ENCODE results near the gene CAPG.

The CAPG gene

DNA sequence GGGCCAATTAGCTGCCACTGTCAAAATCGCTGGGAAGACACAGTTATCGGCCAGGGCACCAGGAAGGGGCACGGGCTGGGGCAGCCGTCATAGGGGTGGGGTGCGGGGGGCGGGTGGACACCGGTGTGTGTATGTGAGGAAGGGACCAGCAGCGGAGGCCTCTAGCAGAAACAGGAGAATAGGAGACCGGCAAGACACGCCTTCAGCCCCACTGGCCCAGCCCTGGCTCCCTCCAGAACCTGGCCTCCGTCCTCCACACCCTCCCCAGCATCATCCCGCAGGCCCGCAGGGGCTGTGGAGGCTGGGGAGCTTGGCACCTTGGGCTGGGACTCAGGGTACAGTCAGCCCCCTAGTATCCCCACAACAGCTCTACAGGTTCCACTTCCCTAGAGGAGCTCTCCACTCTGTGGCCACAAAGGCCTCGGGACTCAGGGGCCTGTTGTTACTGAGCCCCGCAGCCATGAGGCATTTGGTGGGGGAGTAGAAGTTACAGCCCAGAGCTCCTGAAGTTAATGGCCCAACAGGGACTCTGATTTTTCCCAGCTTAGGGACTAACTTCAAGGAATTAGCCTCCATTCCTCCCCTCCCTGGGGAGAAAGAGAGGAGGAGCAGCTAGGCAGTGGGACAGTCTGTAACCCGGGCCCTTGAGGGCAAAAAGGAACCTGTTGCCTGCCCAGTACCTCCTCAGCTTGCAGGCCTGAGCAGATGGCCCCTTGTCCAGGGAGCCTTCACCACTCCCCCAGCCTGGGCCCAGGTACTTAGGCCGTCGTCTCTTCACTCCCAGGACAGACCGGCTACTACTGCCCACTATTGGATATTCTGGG, 28.2 kb upstream of the CAPG start:
- DNase-seq, result peak; percentile 57

DNA sequence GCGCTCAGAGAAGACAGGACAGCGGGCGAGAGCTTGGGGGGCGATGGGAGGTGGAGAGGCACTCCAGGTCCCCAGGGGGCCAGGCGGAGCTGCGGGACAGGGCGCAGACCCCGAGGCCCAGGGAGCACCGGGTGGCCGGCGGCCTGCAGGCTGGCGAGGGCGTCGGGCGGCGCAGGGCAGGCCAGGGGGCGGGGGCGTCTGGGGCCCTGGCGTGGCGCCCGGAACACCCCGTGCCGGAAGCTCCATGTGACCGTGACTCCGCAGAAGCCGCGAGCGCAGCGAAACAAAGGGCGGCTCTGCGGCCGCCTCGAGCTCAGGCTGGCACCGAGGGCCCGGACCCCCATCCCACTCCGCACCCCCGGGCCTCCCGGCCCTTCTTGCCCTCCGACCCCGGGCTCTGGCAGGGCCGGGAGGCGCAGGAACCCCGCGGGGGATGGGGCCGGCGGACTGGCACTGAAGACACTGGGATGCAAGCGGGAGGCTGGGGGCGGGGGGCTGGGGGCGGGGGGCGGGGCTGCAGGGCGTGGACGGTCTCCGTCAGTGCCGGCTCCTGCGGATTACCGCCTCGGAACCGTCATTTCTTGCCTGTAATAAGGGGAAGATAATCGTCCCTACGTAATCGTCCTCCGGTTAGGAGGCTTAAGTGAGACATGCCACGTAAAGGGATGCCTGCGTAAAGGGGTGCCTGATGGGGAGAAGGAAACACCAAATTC, 27.5 kb upstream of the CAPG start:
- peak; percentile 90 for DNase-seq

DNA sequence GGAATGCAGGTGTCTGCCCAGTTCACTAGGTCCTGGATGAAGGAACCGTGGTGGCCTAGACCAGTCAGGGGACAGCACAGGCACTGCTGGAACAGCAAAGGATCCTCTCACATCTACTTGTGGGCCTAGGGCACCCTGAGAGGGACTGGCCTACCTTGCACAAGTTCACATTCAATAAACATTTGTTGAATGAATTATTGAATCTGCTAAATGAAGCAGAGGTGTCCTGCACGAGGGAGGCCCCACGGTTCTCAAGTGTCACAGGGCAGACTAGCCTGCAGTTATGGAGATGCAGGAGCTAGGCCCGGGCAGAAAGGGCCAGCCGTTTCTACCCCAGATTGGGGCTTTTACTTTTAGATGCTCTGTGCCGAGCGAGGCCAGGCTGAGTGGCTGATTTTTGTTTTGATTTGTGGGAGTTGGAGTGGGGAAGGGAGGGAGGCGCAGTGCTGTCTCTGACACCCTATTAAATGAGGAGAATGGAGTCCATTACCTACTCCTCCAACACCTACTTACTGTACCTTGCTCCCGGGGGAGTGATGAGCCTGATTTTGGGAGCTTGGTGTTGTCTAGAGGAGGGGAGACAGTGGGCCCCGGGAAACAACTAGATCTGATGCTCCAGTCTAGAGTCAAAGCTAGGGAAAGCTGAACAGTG, 26.8 kb upstream of the CAPG start:
- peak; percentile 42 for DNase-seq

DNA sequence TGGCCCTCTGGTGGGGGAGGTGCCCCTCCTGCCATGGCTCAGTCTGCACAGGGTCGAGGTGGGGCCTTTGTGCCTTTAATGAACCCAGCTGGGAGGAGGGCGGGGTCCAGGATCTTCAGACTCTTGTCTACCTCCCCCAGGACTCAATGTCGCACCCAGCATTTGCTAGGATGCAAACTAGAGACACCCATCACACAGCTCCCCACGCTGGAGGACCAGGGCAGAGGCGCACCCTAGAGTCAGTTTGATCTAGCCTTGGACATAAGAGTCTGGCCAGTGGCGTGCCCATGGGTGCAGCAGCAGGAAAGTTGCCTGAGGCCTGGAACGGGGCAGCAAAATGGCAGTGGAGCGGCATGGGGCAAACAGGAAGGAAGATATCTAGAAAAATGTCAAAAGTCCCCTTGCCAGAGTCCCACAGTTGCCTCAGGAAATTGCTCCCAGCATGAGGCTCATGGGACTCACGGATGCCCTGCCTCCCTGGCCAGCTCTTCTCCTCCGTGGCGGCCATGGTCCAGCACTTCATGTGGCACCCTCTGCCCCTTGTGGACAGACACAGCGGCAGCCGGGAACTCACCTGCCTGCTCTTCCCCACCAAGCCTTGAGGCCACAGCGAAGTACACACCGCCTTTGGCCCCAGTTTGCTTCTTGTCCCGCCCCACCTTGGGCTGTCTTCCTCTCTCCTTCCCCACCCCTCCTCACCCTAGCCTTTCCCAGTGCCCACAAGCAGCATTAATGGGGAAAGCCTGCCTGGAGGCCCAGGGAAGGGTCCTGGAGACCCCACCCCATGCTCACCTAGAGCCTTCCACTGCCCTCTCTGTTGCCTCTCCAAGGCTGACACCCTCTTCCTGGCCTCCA, 26.0 kb upstream of the CAPG start:
- no peak for DNase-seq

DNA sequence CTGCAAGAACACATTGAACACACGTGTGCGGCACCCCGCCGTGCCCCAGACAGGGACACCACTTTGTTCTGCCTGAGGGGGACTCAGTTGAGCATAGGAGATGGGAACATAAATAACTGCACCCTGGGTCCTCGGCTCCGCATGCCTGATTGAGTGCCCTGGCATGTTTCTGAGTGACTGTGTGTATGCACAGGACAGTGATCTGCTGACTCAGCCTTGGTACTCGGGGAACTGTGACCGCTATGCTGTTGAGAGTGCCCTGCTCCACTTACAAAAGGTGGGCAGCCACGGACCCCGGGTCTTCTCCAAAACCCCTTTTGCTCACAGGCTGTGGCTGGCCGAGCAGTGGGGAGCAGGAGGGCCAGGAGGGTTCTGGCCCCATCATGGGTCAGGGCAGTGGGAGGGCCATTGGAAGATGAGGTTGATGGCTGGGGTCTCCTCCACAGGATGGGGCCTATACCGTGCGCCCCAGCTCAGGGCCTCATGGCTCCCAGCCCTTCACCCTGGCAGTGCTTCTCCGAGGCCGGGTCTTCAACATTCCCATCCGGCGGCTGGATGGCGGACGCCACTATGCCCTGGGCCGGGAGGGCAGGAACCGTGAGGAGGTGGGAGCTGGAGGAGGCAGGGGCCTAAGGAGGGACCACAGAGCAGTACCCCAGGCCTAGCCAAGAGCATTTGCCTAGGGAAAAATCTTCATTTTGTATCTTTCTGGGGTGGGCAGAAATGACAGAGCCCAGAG, 25.2 kb upstream of the CAPG start:
- no peak for DNase-seq

DNA sequence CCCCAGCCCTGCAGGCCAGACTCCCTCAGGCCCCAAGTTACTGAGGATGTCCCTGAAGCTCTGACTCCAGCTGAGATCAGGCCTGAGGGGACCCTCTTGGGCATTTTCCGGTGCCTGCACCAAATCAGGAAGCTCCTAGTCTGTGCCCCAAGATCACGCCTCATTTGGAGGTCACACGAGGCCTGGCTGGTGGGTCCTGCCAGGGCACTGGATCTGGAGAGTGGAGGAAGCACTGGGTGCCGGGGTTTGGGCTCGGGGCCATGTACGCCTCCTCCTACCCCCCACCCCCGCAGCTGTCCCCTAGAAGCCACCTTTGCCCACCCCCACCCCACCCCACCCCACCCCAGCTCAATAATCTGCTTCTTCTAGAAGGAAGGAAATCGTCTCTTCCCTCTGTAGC, 24.5 kb upstream of the CAPG start:
- DNase-seq, result no peak

DNA sequence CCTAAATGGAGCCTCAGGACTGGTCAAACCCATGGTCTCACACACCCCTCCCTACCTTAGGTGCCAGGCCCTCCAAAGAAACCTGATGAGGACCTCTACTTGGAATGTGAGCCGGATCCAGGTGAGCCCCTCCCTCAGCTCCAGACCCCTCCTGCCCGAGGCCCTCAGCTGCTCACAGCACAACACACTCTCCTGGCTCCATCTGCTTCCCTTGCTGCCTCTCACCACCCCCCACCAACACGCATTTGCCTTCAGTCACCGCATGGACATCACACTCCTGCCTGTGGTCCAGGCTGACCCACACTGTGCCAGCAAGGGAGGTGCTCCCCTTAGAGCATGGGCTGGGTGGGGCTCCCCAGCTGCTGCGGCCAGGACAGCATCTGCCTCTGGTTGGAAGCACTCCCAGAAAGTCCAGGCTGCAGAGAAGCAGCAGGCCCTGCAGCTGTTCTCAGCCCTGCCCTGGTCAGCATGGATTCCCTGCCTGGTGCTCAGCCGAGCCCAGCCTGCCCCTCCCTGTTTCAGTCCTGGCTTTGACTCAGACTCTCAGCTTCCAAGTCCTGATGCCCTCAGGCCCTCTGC, 23.4 kb upstream of the CAPG start:
- no peak for DNase-seq

DNA sequence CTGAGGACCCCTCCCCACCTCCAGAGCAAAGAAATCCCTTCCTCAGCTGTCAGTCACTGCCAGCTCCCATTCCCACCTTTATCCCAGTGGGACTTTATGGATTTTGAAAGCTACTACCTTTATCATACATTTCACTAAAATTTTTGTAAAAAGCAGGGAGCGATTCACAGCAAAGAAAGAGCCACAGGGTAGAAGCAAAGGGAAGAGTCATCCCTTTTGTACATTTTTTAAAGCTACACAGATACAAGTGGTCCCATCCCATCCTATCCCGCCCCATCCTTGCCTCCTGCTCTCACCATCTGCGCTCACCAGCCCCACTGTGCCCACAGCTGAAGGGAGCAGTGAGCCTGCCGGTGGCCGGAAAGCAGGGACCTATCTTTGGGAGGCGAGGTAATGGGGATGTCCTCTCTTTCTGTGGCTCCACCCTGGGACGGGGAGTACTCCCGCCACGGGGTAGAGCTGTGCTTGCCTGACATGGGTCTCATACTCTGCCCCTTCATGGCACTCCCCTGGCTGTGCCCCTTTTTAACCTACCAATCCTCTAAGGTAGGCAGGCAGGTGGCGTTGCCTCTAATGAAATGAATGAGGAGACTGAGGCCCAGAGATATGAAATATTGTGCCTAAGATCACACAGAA, 21.5 kb upstream of the CAPG start:
- DNase-seq, result no peak

DNA sequence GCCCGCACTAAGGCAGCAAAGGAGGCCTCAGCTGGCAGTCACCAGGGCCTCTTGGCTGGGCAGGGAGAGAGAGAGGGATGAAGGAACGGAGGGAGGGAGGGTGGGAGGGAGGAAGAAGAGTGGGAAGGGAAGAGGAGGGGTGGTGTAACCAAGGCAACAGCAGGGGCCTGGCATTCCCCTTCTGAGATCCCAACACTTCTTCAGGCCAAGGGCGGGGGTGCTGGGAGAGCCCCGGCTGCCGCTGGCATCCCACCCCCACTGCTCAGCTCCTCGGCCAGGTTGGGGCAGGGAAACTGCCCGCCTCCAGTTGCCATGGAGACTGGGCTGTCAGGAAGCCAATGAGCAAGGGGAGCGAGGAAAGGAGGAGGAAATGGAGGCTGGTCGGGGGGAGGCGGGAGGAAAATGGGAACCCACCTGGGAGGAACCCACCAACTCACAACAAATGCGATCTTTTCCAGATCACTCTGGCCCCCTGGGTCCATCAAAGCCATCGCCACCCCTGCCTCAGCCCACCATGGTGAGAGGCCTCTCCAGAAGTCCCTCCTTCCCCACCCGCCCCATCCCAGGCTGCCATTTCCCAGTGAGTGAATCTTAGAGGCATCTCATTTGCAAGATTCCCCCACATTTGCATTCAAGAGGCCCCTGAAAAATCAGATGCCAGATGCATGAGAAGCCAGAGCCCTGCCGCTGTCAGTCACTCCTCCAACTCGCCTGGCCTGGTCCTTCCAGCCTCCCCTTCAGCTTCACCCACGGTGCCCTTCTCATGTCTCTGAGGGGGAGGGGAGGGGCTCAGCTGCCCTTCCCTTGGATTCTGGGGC, 20.8 kb upstream of the CAPG start:
- DNase-seq, result peak; percentile 76

DNA sequence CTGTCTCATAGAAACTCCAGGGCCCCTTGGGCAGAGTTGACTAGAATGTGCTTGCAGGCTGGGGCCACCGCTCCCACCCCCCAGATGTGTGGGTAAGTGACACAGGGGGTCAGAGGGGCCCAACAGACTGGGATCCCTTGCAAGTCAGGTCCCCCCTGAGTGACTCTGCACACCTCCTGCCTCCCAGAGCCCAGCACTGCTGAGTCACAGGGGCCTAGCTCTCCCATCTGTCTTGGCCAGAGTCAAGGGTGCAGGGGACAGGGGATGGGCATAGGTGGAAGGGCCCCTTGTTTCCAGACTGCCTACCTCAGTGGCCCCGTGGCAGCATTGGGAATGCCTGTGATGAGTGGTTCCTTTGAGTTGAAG, 19.7 kb upstream of the CAPG start:
- DNase-seq, result no peak

DNA sequence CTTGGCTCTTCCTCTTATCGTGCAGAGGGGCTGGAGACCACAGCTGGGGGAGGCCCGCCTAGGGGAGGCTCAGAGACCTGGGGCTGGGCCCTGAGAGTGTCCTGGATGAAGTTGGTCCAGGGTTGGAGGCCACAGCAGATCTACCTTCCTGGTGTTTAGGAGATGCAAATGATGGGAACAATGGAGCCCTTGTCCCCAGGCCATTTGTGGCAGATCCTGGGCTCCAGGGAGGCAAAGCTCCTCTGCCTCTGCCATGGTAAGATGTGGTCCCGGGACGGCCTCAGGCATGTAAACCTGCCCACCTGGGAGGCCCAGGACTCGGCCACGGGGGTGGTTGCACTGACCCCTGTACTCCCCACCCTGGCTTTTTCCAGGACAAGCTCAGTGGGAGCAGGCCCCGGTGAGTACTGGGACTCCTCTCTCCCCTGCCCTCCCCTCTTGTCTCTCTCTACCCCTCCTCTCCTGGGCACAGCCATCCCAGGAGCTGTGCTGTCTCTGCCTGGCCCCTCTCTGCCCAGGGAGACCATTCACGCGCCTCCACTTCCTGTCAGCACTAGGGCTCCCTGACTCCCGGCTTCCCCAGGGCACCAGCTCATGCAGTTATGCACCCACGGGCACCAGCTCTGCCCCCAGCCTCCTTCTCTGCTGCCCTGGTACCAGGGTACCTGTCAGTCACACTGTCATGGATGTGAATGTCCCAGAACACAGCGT, 19.2 kb upstream of the CAPG start:
- no peak for DNase-seq

DNA sequence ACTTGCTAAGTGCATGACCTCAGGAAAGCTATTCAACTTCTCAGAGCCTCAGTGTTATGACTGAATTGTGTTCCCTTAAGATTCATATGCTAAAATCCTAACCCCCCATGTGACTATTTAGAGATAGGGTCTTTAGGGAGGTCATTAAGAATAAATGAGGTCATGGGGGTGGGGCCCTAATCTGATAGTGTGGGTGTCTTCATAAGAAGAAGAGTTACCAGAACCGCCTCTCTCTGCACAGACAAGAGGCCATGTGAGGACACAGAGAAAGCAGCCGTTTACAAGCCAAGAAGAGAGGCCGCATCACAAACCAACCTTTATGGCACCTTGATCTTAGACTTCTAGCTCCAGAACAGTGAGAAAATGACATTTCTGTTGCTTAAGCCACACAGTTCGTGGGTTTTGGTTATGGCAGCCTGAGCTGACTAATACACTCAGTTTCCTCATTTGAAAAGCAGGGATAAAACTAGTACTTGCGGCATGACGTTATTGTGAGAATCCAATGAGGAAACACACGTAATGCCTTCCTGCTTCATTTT, 18.2 kb upstream of the CAPG start:
- DNase-seq, result no peak

DNA sequence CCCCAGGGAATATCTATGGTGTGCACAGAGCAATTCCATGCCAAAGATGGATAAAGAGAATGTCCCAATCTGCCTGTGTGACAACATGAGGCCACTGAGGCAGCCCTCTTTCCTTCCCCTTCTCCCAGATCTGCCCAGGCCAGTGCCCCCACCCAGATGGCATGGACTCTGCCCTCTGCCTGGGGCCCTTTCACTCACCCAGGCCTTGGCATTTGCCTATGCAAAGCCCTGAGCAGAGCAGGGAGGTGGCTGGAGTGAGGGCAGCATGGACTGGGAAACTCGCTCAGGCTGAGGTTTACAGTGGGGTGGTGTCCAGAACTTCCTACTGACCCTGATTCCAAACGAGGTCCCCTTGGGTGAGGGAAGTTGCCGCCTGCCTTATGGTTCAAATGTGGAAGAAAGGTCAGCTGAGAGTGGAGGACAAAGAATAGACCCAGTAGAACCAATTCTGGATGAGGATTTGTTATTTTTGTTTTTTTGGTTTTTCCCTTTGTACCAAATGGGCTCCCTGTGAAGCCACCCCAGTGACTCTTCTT, 17.2 kb upstream of the CAPG start:
- DNase-seq, result no peak

DNA sequence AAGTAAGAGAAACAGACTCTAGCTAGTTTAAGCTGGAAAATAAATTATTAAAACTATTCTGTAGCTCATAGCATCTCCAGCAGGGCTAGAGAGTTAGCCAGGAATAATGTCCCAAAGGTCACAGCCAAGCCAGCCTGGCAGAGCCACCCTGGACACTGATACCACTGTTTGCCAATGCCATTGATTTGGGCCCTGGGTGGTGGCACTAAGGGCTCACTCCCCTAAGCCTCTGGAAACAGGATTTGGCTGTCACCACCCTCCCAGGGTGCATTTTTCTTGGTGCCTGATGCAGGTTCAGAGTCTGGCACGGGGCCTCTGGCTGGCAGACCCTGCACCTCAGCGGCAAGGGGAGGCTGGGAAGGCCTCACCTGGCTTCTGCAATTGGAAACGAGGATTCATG, 15.4 kb upstream of the CAPG start:
- DNase-seq, result no peak

DNA sequence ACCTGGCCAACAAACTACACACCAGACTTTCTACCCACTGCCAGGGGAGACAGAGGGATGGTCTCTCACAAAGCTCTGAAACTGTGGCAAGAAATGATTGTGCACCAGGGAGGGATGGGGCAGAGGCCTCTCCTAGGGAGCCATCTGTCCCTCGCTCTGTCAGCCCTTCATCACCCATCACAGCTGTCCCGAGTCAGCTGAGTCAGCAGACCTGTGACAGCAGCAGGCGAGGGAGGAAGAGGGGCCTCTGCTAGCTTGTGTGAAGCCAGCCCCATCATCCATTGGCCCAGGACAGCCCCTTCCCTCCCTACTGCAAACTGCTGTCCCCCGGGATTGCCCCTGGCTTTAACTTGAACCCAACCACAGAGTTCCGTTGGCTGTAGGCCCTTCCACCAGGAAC, 13.4 kb upstream of the CAPG start:
- no peak for DNase-seq

DNA sequence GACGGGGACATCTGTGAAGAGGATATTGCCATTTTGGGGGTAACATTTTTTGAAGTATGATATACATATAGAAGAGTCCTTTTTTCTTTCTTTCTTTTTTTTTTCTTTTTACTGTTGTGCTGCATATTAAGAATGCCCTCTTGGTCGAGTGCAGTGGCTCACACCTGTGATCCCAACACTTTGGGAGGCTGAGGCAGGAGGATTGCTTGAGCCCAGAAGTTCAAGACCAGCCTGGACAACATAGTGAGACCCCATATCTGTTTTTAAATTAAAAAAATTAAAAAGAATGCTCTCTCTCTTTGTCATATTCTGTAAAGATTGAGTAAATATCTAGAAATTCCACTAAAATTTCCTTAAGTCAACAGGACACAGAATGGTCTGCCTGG, 11.9 kb upstream of the CAPG start:
- no peak for DNase-seq

DNA sequence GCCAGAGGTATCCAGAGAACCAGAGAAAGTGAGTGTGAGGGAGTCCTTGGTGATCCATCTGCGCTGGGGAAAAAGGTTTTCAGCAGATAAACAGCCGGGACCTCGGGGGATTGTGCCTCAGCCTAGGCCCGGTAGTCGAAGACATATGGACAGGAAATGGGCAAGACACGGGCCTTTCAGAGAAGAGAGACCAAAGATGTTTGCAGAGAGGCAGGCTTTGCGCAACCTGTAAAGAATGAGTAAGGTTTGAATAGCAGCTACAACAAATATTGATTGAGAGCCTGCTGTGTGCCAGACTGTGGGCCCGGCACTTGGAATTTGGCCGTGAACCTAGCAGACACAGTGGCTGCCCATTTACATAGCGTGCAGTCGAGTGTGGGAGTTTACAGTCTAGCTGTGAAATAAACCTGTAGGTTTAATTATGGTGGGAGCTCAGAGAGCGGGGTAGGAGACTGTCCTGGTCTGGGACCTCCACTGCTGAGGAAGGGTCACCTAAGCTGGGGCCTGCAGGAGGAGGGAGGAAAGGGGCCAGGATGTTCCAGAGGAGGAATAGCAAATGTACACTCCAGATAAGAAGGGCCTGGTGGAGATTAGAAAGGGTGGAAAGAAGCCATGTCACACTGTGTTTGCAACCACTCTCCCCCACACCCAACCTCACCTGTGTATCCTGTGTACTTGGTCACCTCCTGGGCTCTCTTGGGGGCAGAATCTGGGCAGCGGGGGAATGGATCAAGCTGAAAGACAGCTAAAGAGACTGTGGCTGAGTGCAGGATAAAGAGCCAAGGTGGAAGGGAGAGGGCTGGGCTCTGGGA, 11.3 kb upstream of the CAPG start:
- no peak for DNase-seq

DNA sequence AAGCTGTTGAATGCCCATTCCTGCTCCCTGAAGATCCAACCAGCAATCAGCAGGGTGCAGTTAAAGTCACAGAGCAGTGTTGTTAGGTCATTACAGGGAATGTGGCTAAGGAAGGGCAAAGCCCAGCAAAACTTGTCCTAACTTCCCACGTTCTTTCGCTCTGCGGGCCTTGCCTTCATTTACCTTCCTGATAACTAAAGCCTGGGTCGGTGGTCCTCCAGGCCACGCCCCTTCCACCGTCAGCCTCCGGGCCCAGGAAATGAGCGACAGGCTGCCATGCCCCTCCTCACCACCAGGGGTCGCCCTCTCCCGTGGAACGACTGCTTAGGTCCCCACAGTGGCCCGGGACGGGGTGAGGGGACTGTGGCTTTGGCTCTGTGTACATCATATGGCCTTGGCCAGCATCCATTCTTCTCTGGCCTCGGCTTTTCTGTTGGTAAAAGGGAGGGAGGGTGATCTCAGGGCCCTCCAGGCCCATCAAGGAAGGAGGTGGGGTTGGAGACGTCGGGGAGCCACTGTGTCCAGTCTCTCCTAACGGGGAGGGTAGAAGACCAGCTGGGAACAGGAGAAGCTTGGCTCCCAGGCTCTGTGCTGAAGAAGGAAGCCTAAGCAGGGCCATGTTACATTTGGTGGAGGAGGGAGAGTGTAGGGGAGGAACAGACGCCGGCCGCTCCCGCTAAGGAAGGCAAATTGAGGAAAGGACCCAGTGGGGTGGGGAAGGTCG, 10.5 kb upstream of the CAPG start:
- peak; percentile 78 for DNase-seq
